ENCODE measurements around the gene CORO2B.
"Not testable (repeated sequence)": the region's sequence is repeated elsewhere in the genome, so short reads cannot be mapped to it uniquely, and the experiment has no call there.

CORO2B gene

DNA sequence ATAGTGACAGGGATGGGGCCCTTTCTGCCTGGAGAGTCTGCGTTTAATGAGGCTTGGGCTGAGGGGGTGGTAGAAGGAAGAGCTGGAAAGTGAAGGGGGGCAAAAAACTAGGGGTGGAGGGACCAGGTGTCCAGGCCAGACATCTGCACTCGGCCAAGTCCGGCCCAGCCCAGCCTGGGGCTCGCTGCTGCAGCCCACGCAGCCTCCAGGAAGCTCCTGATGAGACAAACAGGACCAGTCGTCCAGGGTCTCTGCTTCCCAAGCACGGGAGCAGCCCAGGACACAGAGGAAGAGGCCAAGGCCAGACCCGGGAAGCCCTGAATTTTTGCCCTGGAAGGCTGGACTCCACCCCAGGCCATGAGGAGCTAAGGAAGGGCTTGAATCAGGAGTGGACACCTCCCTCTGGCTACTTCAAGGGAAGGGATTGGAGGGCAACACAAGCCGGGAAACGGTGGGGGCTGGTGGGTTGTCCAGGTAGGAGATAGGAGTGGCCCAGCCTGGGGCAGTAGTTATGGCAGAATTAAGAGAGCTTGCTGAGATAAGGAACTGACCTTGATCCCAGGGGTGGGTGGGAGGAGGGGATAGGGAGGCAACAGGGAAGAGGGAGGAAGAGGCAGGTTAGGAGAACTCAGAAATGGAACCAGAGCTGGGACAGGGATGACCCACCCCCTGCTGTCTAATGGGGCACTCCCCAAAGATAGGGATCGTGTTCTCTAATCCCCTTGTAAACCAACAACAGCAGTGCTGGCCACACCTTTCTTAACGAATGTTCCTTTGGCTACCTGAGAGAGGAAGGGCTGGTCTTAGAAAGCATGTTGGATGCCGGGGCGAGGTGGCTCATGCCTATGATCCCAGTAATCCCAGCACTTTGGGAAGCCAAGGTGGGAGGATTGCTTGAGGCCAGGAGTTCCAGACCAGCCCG is 152.4 kb downstream of the CORO2B start:
- DNase-seq (ENCODE audit: low read depth), result no peak

DNA sequence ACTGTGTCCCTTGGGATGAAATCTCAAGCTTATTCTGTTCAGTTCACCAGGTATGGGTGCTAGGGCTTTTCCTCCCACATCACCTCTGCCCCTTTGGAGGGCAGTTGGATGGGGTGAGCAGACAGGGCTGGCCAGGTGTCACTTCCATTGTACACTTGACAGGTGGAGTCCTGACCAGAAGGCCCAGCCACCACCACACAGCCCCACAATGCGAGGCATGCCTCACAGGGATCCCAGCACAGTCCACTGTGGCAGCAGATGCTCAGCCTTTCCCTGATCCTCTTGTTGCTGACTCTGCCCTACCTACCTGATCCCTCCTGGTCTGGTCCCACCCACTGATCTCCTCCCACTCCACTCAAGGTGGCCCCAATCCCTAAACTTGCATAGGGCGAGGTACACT is 153.7 kb downstream of the CORO2B start:
- no peak for DNase-seq (ENCODE audit: low read depth)

GRCh38 chr15:68733666-68734065 is 154.9 kb downstream of the CORO2B start:
- DNase-seq (ENCODE audit: low read depth), result no peak

GRCh38 chr15:68734352-68734751 is 155.6 kb downstream of the CORO2B start:
- no peak for DNase-seq (ENCODE audit: low read depth)

DNA sequence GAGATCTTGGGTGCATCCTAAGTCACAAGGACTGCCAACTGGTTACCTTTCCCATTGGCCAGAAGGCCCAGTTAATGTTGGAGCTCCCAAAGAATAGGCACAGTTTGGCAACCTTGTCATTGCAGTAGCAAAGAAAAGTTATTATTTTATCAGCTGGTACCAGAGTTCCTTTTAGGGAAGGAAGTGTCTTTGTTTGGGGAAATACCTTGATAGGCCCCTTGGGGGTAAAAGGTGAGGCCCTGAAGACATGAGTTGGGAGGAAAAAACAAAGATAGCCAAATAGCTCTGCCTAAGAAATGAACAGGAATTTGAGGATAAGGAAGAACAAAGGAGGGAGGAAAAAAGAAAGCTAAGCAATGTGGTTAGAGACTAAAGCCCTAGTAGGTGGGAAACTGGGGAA is 156.1 kb downstream of the CORO2B start:
- DNase-seq (ENCODE audit: low read depth), result no peak

DNA sequence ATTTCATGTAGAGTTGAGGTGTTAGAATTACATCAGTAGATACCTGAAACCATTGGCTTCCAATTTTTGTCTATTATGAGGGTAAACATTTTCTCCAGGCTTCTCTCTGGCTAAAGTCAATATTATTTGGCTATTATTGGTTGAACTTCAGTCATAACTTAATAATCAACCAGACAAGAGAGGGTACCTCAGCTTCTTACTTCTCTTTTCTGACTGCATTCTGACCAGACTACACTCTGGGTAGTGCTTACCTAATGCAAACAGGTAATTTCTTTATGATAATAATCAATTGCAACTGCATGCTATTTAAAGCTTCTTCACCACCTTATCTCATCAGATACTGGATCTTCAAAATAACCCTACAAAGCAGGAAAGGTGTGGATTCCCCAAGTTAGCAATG is 156.8 kb downstream of the CORO2B start:
- DNase-seq (ENCODE audit: low read depth), result no peak

GRCh38 chr15:68739390-68740080 is 160.7 kb downstream of the CORO2B start:
- no peak for DNase-seq (ENCODE audit: low read depth)

GRCh38 chr15:68743256-68743655 is 164.5 kb downstream of the CORO2B start:
- DNase-seq (ENCODE audit: low read depth), result no peak

DNA sequence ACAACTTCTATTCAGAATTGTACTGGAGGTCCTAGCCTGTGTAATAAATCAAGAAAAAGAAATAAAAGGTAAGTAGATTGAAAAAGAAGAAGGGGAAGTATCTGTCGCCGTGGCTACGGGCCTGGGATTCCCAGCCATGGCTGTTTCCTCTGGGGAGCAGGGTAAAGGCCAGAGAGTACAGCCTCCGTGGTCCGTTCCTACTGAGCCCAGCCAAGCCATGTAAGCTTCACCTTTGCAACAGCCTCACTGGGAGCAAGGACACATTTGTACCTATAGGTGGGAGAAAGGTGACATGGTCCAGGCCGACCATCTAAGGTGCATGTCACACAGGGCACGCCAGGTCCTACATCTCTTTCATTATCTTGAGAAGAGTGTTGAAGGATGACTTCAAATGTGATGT is 170.6 kb downstream of the CORO2B start:
- DNase-seq (ENCODE audit: low read depth), result no peak

GRCh38 chr15:68749793-68750192 is 171.0 kb downstream of the CORO2B start:
- no peak for DNase-seq (ENCODE audit: low read depth)

DNA sequence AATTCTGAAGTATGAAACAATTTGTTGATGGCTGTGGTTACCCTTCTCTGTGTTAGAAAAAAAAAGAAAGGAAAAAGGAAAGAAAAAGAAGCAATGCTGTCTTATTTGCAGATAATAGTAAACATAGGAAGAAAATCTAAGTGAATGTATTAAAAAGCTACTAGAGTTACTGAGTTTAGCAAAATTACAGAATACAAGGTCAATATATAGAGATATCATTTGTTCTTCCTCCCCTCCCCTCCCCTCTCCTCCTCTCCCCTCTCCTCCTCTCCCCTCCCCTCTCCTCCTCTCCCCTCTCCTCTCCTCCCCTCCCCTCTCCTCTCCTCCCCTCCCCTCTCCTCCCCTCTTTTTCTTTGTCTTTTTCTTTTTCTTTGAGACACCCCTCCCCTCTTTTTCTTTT is 172.8 kb downstream of the CORO2B start:
- DNase-seq (ENCODE audit: low read depth), result no peak

- no peak for DNase-seq (ENCODE audit: low read depth)
These were observed 176.9 kb downstream of the CORO2B start for GRCh38 chr15:68755731-68756130.

GRCh38 chr15:68759982-68760579 is 181.3 kb downstream of the CORO2B start:
- not testable (repeated sequence) for DNase-seq (ENCODE audit: low read depth)

DNA sequence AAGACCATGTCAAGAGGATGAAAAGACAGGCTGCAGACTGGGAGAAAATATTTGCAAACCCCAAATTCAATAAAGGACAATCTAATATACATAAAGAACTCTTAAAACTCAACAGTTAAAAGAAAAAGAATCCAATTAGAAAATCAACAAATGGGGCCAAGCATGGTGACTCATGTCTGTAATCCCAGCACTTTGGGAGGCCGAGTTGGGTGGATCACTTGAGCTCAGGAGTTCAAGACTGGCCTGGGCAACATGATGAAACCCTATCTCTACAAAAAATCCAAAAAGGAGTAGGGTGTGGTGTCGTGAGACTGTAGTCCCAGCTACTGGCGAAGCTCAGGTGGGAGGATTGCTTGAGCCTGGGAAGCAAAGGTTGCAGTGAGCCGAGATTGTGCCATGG is 184.3 kb downstream of the CORO2B start:
- no peak for DNase-seq (ENCODE audit: low read depth)

GRCh38 chr15:68764090-68764489 is 185.3 kb downstream of the CORO2B start:
- DNase-seq (ENCODE audit: low read depth), result no peak

- no peak for DNase-seq (ENCODE audit: low read depth)
These were observed 187.0 kb downstream of the CORO2B start for GRCh38 chr15:68765602-68766368.

- DNase-seq (ENCODE audit: low read depth), result no peak
These were observed 189.0 kb downstream of the CORO2B start for GRCh38 chr15:68767833-68768232.

DNA sequence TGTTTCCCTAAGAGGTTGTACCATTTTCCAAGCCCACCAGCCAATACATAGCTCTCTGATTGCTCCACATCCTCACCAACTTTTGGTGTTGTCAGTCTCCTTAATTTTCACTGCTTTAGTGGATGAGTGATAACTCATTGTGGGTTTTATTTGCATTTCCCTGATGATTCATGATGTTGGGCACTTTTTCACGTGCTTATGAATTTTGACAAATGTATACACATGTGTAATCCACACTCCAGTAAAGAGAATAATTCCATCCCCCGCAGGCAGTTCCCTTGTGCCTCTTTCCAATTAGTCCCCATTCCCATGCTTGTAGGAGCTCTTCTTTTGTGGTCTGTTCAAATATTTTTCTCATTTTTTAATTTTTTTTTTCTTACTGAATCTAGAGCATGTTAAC is 189.5 kb downstream of the CORO2B start:
- DNase-seq (ENCODE audit: low read depth), result no peak

- DNase-seq (ENCODE audit: low read depth), result no peak
These were observed 190.9 kb downstream of the CORO2B start for GRCh38 chr15:68769702-68770101.

- no peak for DNase-seq (ENCODE audit: low read depth)
These were observed 191.4 kb downstream of the CORO2B start for GRCh38 chr15:68770216-68770615.

- DNase-seq (ENCODE audit: low read depth), result no peak
These were observed 194.2 kb downstream of the CORO2B start for GRCh38 chr15:68773036-68773435.

DNA sequence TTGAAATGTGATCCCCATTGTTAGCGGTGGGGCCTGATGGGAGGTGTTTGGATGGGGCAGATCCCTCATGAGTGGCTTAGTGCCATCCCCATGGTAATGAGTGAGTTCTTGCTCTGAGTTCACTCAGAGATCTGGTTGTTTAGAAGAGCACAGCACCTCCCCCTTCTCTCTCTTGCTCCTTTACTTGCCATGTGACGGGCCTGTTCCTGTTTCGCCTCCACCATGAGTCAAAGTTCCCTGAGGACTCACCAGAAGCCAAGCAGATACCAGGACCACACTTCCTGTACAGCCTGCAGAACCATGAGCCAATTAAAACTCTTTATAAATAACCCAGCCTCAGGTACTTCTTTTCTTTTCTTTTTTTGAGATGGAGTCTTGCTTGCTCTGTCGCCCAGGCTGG is 195.3 kb downstream of the CORO2B start:
- DNase-seq (ENCODE audit: low read depth), result no peak
